Measurements from ENCODE around the gene DRG2.

DRG2 gene

GRCh38 chr17:18144855-18145254, 57.1 kb downstream of the DRG2 start:
- no peak for DNase-seq (ENCODE audit: low spot score)

- no peak for DNase-seq (ENCODE audit: low spot score)
Measured at GRCh38 chr17:18145811-18146210, 58.1 kb downstream of the DRG2 start.

DNA sequence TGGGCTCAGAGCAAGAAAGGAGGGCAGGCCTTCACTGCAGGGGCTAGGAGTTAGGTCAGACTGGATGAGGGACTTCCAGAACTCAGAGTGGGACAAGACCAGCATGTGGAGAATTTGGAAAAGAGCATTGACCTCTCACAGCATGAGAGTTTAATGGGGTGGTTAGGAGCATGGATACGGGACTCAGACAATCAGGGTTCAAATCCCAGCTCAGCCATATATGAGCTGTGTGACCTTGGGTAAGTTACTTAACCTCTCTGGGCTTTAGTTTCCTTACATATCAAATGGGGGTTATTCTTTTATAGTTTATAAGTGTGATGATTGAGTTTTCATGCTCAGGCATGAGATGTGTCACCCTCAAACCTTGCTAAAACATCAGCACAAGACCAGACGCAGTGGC, 58.5 kb downstream of the DRG2 start:
- DNase-seq (ENCODE audit: low spot score): no peak

DNA sequence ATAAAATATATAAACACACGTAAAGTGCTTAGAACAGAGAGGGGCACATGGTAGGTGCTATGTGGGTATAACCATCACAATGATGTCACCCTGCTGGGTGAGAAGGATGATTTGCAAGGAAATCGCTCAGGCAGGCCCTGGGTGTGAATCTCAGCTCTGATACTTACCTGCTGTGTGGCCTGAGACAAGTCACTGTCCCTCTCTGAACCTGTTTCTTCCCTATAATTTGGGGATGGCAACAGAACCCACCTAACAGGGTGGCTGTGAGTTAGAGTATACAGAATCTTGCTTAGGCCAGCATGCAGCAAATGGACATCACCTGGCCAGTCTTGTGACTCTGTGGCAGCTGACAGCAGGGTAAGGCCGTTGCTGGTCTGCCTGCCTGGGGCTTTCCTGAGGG, 59.2 kb downstream of the DRG2 start:
- no peak for DNase-seq (ENCODE audit: low spot score)

GRCh38 chr17:18148586-18148985, 60.8 kb downstream of the DRG2 start:
- DNase-seq (ENCODE audit: low spot score): no peak

DNA sequence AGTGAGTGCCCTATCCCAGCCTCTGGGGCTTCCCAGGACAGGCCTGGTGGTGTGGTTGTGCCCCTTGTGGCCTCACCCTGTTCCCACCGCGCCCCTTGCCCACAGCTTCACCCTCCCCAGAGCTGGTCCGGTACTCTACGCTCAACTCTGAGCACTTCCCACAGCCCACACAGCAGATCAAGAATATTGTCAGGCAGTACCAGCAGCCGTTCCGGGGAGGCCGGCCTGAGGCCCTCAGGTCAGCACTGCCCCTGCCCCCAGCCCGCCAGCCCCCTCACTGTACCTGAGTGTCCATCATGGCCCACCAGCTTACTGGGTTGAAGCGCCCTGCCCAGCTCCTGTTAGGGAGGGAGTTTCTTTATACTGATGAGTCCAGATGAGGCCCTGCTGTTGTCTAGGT, 63.5 kb downstream of the DRG2 start:
- DNase-seq (ENCODE audit: low spot score): no peak

- no peak for DNase-seq (ENCODE audit: low spot score)
Measured at GRCh38 chr17:18155179-18155578, 67.4 kb downstream of the DRG2 start.

GRCh38 chr17:18156171-18156975, 68.6 kb downstream of the DRG2 start:
- no peak for DNase-seq (ENCODE audit: low spot score)

DNA sequence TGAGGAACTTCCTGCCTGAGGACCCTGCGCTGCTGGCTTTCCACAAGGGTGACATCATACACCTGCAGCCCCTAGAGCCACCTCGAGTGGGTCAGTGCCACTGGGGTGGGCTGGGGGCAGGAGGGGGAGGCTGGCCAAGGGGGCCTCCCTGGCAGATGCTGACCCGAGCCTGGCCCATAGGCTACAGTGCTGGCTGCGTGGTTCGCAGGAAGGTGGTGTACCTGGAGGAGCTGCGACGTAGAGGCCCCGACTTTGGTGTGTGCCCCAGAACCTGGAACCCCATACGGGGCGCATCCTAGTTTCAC, 69.2 kb downstream of the DRG2 start:
- no peak for DNase-seq (ENCODE audit: low spot score)

Data from HuH-7 (cell line).